NCI-H82 treated with DMSO at 0.1 percent for 48 hours (cell line): ENCODE data around the gene FRYL.

Experiments
- DNase-seq: peaks from one replicate; lab custom pipeline; 2025; ENCODE audit not compliant: unreplicated experiment; lab: John Stamatoyannopoulos, UW

The FRYL gene

DNA sequence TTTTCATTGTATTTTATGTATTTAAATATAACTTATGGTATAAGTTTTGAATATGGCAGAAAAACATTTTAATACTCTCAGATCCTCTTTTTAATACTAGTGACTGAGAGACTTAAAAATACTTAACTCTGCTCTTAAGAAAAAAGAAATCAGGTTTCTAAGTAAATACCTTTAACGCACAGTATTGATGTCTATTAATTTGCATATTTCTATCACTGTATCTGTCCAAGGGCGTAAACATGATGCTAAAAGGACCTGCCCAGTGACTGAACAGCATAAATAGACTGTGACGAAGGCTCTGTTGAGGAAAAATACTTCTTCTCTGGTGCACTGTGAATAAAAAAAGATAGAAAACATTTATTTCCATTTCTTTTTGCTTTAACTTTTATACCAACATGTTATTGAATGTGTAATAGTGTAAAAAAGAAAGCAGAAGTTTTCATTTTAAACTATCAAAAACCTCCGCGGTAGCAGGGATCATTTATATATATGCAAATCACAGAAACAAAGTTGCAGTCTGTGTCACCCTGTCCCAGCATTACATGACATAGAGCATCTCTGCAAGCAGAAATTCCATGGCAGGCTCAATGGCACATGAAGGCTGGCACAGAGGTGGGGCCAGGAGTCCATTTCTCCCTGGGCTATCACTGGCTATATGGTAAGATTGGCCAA lies 214.6 kb downstream of the FRYL start:
- DNase-seq = no peak

DNA sequence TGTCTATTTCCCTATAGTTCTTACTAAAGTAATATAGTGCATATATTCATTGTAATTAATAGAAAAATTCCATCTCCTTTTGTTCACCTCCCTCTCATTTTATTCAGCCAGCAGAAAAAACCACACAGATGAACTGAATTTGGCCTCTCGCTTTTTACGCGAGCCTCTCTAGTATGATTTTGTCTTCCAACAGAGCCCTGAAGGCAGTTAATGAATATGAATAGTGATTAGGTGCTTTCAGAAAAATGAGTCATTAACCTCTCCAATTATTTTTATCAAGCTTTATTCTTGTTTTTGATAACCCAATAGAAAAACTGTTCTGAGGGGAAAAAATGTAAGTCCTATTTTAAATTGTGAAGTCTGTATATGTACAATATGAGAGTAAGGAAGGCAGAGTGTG lies 215.9 kb downstream of the FRYL start:
- no peak for DNase-seq

DNA sequence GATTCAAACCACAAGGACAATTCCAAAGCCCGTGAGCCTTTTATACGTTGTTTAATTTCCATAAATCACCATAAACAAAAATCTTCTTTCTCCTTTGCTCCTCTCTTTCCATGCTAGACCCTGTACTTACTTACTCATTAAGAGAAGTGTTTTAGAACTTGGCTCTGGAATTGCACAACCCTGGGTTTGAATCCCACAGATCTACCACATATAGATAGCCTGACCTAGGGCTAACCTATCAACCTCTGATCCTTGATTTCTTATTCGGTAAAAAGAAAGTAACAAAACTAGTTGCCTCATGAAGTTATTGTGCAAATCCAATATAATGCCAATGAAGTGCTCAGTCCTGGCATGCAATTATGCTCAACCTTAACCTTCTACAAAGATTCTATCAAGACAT lies 221.3 kb downstream of the FRYL start:
- no peak for DNase-seq

DNA sequence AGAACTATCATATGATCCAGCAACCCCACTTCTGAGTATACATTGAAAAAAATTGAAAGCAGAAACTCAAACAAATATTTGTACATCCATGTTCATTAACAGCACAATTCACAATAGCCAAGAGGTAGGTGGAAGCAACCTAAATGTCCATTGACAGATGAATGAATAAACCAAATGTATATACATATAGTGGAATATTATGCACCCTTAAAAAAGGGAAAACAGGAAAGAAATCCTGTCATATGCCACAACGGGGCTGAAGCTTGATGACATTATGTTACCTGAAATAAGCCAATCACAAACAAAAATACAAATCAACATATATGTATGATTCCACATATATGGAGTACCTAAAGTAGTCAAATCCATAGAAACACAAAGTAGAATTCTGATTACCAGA lies 222.1 kb downstream of the FRYL start:
- no peak for DNase-seq

DNA sequence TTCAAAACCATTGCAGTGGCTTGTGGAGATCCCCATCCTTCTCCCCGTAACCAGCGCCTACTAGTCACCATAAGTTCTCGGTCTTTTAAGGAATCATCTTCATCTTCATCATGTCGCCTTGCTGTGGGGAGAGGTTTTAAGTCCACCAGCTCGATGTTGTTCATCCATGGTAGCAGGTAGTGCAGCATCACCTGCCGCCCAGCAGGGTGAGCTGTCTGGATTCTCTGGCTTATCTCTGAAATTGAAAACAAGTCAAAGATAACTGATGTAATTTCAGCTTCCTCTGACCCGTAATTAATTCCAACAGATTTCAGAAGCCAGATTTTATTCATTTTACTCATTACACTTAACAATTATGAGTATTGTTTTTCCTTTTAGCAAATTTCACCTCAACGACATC lies 222.6 kb downstream of the FRYL start:
- DNase-seq = no peak

DNA sequence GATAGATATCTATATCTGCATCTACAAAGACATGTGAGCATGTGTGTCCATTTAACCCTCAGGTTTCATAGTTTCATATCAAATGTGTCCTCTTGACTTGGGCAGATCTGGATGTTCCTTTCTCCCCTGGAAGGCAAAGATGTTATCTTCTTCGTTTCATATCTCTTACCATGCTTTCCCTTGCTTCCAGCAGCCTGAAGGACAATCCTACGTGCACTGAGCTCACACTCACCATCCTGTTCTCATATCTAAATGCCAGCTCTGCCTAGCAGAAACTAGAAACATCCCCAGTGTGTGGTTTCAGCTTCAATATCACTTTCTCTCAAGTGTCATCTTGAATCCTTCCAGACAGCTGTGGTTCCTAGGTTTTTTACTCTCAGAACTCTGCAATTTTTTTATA lies 223.8 kb downstream of the FRYL start:
- DNase-seq = no peak

DNA sequence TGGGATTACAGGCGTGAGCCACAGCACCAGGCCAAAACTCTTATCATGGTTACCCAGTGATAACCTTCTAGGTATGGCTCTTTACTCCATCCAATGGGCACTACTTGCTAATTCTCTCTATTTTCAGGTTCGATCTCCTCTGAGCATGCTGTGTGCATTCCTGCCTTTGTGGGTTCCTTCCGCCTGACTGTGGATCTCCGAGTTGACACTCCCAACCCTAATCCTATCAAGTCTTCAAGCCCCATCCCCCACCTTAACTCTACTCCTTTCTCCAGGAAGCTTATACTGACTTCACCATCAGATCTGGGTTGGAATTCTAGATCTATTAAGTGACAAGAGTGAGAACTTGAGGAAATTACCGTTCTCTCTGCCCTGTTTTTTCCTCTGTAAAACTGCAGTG lies 225.5 kb downstream of the FRYL start:
- no peak for DNase-seq

DNA sequence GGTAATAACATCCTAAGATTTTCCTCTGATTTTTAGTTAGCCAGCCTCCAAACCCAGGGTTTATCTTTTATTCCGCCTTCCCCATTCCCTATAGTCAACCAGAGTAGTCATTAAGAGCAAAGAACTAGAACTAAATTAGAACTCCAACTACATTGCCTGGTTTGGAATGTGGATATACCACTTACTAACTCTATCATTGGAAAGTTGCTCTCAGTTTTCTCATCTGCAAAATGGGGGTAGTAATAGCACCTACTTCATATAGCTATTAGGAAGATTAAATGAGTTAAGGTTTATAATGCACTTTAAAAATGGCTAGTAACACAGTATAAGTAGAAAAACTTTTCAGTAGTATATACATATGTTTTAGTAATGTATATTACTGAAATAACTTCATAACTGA lies 226.4 kb downstream of the FRYL start:
- DNase-seq = no peak

DNA sequence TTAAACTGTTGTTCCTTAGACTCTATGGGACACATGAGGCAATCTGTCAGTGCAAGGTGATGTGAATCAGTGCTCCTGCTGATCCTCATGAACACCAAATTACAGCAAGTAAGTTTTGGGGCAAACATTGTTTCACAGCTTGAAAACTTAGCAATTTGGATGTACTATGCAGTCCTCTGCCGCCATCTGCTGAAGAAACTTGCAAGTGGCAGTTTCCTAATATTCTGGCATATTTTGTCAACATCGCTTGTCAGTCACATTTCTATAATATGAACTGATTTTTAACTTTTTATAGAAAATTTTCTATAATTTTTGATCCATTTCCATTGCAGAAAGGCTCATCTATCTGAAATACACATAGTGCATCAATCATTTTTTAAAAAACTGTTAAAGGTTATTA lies 233.7 kb downstream of the FRYL start:
- no peak for DNase-seq

DNA sequence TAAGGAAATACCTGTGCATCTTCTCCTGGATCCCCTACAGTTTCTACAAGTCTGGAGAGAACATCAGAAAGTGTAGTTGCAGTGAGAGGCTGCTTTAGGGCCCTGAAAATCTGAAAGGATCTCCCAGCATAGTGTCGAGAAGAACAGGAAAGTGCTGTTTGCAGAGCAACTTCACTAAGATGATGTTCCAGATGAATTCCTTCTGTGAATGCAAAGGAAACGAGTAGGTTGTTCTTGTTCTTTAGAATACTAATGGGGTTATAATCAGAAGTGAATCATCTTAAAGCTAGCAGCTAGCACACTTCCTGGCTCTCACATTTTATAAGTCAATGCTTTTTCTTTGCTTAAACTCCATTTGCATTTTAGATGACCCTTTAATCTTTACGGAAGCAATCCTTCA lies 236.3 kb downstream of the FRYL start:
- DNase-seq = no peak

DNA sequence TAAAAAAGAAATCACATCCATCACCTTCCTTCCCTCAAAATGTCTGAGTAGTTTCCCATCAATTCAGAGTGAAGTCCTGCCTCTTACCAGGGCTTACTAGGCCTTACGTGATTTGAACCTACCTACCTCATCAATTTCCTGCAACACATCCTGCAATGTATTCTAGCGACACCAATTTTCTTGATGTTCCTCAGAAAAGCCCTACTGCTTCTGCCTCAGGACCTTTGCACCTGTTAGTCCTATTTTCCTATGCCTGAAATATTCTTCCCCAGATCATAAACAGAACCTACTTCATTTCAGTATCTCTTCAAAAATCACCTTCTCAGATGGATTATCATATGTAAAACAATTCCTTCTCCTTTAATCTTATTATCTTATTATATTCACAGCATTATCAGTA lies 237.2 kb downstream of the FRYL start:
- no peak for DNase-seq

DNA sequence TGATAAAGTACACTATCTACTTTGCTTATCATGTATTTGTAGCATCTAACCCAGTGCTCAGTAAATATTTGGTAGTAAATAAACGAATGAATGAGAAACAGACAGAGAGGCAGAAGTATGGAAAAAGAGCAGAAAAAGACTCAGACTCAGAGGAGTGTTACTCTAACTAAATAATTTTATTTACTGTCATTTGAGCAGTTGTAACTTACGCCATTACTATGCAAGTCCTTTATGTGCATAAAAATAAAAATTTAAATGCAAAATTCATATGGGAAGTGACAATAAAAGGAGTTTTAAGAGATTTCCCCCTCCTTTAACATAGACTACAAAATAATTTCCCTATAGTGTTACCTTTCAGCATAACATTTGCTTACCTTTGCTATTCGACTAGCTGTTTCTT lies 240.5 kb downstream of the FRYL start:
- no peak for DNase-seq

DNA sequence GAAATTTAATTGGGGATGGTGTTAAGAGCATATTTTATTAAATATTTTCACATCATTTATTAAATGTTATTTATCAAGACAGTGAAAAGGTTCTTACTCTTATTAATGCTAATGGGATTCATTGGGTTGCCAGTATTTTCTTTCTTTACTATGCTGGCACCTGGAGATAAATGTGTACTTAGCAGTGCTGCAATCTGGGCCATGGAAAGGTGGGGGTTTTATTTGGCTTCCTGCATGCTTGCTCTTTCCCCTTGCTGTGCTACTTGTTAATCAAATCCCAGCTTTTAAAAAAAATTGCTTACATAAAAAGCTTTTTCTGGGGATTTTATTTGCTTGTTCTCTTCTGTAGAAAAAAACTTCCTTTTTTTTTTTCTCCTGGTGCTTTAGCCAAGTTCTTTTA lies 241.7 kb downstream of the FRYL start:
- no peak for DNase-seq

DNA sequence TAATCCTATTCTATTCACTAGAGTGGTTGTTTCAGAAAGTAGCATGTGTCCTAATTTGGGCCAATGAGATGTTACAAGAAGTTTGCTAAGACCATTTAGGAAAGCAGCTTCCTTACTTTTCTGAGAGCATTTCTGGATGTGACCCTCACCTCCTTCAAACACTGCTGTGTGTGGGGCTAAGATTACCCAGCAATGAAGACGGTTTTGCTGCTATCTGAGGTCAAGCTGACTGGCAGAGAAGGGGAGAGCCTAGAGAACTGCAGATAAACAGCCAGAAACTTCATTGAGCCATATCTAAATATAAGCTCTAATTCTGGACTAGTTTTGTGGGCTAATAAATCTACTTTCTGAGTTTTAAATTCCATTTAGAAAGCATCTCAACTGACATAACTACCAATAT lies 253.7 kb downstream of the FRYL start:
- no peak for DNase-seq

DNA sequence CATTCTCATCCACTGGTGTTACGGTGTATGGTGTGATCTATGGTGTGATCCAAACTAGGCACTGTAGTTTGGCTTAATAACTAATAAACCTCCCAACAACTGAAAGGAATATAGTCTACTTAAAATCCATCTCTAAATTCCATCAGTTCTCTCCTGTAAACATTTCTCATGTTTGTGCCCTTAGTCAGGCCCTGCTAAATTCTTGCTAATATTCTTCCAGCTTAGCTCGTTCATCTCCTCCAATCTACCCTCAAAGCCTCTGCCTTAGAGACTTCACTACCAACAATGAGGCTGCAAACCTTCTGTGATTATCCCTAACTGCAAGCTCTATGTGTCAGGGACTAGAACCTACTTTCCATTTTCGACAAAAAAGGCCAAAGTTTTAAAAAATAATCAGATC lies 261.9 kb downstream of the FRYL start:
- DNase-seq = no peak

DNA sequence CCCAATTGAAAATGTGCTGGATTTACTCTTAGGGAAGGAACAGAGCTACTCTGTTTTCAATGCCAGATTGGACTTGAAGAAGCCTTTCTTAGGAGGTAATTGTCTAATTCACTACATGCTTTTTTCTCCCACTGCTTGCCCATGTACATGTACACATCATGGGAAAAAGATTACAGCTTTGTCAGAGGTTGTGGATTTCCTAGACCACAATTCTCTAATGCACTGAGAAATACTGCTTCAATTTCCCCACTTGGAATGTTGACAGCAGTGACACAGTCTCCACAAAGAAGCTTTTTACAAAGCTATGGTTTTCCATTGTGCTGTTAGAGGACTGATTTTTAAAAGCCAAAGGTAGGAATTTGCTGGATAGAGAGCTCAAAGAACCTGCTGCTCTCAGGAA lies 270.5 kb downstream of the FRYL start:
- no peak for DNase-seq

DNA sequence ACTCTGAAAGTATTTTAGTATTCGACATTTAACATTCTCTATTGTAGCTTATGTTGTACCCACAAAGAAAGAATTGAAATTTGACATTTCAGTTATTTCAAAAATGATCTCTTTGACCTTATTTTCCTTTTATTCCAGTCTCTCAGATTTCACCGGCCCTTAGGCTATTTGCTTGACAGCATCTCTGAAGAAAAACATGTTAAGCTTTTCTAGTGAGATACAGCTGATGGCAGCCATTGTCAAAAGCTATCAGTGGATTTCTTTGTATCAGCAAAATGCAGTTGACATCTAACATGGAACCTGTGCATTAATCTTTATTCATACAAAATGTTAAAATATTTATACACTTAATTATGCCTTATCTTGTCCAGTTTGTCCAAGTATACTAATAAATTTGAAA lies 273.4 kb downstream of the FRYL start:
- DNase-seq = no peak

DNA sequence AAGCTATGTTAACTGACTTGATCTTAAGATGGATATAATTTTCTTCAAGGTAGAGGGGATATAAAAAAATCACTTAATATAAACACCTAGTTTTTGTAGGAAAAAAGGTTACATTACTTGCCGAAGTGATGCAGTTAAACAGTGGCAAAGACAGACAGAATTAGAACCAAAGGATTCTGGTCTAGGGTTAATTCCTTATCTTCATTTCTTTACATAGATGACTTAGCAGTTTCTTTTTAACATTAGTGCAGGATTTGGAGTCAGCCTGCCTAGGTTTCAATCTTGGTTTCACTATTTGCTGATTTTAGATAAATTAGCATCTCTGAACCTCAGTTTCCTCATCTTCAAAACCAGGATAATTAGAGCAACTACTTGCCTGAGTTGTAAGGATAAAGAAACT lies 275.7 kb downstream of the FRYL start:
- DNase-seq = no peak

DNA sequence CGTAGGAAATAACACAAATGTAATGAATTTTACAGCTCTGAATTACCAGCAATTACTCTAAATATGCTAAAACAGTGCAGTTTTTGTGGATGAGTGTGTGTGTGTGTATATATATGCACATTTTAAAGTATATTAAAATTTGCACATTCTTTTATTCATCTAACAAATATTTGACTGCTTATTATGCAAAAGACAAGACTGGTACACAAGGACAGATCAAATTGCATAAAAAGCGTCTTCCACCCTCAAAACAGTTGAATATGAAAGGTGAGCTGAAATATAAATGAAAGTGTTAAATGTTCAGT lies 276.1 kb downstream of the FRYL start:
- DNase-seq = no peak

DNA sequence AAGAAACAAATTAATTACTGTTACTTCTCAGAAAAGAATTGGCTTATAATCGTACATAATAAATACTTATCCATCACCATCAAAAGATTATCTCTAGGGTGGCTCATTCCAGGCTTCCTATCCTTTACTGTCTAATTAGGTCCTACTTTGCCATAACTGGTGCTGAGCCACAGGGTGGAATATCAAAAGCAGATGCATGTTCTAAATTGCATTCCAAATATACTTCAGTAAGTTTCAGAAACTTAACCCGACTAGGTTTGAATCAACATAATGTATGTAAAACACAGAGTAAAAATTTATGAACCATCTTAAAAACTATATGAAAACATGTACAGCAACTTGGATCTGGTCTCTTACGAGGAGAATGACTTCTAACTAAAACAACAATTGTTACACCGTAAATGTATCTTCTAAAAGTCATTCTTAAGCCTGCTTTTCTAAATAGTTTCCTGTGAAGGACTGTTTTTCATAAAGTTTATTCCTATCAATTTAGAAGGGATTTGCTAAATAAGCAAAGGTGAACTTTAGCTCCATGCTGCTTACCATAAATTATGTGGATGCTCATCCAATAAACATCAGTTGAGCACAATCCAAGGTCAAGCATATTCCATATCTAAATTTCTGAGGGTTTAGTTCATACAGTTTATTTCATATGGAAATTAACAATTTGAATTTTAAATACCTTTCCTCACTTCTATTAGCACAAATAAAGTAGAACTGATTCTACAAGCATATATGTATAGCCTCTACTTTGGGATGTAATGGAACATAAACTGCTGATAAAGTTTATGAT lies 276.6 kb downstream of the FRYL start:
- no peak for DNase-seq

DNA sequence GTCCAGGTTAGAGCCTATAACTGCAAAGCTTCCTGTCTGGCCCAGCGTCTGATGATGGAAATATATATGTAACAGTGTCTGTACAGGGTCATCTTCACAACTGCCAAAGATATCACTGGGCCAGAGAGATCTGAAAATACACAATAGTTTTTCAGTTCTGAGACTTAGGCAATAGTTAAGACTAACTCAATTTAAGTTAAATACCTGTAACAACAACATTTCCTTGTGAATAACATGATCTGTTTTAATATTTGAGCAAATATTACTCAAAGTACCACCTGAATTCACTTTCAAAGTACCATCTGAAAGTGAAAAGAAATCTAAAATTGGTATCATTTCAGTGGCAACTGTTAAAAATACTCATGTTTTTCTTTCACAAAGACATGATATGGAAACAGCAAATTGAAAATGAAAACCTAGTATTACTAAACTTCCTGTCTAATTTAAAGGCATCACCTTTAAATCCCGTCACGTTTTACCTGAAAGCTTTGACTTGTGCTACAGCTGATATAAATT lies 280.5 kb downstream of the FRYL start:
- DNase-seq = no peak

DNA sequence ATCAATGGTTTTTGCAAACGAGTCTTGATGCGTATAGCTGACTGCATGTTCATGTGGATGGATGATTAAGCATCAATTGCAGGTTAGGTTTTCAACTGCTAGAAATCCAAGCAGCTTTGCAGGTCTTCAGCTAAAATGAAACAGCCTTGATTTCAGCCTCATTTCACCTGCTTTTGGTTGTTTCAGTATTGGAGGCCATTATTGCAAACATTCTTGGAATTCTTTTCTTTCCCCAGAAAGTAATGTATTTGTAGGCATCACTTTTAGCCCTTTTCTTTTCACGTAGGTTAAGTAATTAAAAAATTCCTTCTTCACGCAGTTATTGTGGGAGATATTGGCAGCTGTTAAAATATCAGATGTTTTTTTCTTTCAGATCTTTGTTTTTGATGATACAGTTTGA lies 281.2 kb downstream of the FRYL start:
- no peak for DNase-seq

DNA sequence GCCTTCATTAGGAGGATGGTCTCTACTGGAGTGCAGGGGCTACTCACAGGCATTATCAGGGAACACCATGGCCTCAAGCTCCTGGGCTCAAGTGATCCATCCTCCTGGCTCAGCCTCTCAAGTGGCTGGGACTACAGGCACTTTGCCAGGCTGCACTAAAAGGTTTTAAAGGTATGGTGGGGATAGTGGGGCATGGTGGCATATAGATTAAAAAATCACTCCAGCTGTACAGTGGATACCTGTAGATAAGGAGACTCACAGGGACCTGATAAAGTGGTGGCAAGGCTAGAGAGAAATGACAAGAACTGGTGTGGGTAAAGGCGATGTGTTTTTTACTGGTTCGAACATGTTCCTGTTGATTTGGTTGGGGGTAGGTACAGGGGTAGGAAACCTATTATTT lies 284.1 kb downstream of the FRYL start:
- no peak for DNase-seq
